ENCODE results near the gene GINS2.

Gene GINS2

GRCh38 chr16:85724126-85724879, 35.5 kb upstream of the GINS2 start:
- no peak overlapping the region for H3K27ac Mint-ChIP-seq
- no peak overlapping the region for H3K4me3 Mint-ChIP-seq
- peaks cover 3% of the 10 kb centered on the region for H3K36me3 Mint-ChIP-seq (ENCODE audit: insufficient read depth)
- peaks cover 4% of the 10 kb centered on the region in 2 donors for H3K27me3 Mint-ChIP-seq
- no peak for DNase-seq
- ATAC-seq (replicated peaks), result no peak
- peaks cover under 1 to 2% of the 10 kb centered on the region in 2 donors for H3K4me1 Mint-ChIP-seq (ENCODE audit: low read depth in 2 of 2)
- H3K9me3 Mint-ChIP-seq, result no peaks in the 10 kb centered on the region

GRCh38 chr16:85722128-85722893, 33.6 kb upstream of the GINS2 start:
- Mint-ChIP-seq H3K4me1 (ENCODE audit: low read depth in 2 of 2) (peaks cover 0 to 6% of the 10 kb centered on the region in 2 donors), H3K36me3 (ENCODE audit: insufficient read depth) (peaks cover 3% of the 10 kb centered on the region), H3K27me3 (peaks cover 5 to 8% of the 10 kb centered on the region in 2 donors), H3K9me3 (no peaks in the 10 kb centered on the region), H3K4me3 (no peak overlapping the region), H3K27ac (no peak overlapping the region)
- DNase-seq, result no peak
- no peak for ATAC-seq (replicated peaks)

DNA sequence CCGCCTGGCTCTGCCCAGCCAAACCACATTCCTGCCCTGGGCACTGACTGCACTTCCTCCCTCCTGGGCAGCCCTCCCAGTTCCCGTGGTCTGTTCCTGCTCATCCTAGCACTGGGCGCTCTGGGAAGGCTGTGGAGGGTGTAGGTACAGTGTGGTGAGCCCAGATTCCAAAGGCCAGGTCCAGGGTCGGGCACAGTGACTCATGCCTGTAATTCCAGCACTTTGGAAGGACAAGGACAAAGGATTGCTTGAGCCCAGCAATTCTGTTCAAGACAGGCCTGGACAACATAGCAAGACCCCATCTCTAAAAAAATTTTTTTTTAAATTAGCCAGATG, 31.5 kb upstream of the GINS2 start:
- peaks cover 3 to 8% of the 10 kb centered on the region in 2 donors for H3K4me1 Mint-ChIP-seq (ENCODE audit: low read depth in 2 of 2)
- no peak overlapping the region for H3K4me3 Mint-ChIP-seq
- no peaks in the 10 kb centered on the region for H3K9me3 Mint-ChIP-seq
- H3K27me3 Mint-ChIP-seq, result peaks cover 11 to 17% of the 10 kb centered on the region in 2 donors
- ATAC-seq (replicated peaks) (no peak), DNase-seq (no peak)
- H3K27ac Mint-ChIP-seq, result no peak overlapping the region
- H3K36me3 Mint-ChIP-seq (ENCODE audit: insufficient read depth), result peaks cover 3% of the 10 kb centered on the region

- Mint-ChIP-seq H3K4me3 (no peak overlapping the region), H3K9me3 (no peaks in the 10 kb centered on the region), H3K27me3 (peaks cover 12 to 20% of the 10 kb centered on the region in 2 donors), H3K36me3 (ENCODE audit: insufficient read depth) (peaks cover 3% of the 10 kb centered on the region), H3K4me1 (ENCODE audit: low read depth in 2 of 2) (peaks cover 3 to 8% of the 10 kb centered on the region in 2 donors), H3K27ac (no peak overlapping the region)
- DNase-seq, result no peak
- no peak for ATAC-seq (replicated peaks)
Measured at GRCh38 chr16:85719605-85720301, 31.0 kb upstream of the GINS2 start.

GRCh38 chr16:85718682-85719081, 29.9 kb upstream of the GINS2 start:
- no peak overlapping the region for H3K4me3 Mint-ChIP-seq
- no peaks in the 10 kb centered on the region for H3K9me3 Mint-ChIP-seq
- H3K4me1 Mint-ChIP-seq (ENCODE audit: low read depth in 2 of 2), result peaks cover 3 to 8% of the 10 kb centered on the region in 2 donors
- no peak for ATAC-seq (replicated peaks)
- H3K27ac Mint-ChIP-seq, result no peak overlapping the region
- peaks cover 12 to 20% of the 10 kb centered on the region in 2 donors for H3K27me3 Mint-ChIP-seq
- peaks cover 3% of the 10 kb centered on the region for H3K36me3 Mint-ChIP-seq (ENCODE audit: insufficient read depth)
- peak in 1 of 3 experiments; percentile 10 for DNase-seq

GRCh38 chr16:85718153-85718477, 29.4 kb upstream of the GINS2 start:
- H3K4me1 Mint-ChIP-seq (ENCODE audit: low read depth in 2 of 2), result peaks cover 3 to 8% of the 10 kb centered on the region in 2 donors
- H3K36me3 Mint-ChIP-seq (ENCODE audit: insufficient read depth), result peaks cover 6% of the 10 kb centered on the region
- ATAC-seq (replicated peaks) (no peak), DNase-seq (no peak)
- H3K27me3 Mint-ChIP-seq, result peaks cover 12 to 20% of the 10 kb centered on the region in 2 donors
- H3K4me3 Mint-ChIP-seq, result no peak overlapping the region
- H3K27ac Mint-ChIP-seq, result peak overlapping the region in 1 of 2 donors; percentile 51
- H3K9me3 Mint-ChIP-seq, result no peaks in the 10 kb centered on the region

- peaks cover 12 to 20% of the 10 kb centered on the region in 2 donors for H3K27me3 Mint-ChIP-seq
- H3K4me1 Mint-ChIP-seq (ENCODE audit: low read depth in 2 of 2), result peaks cover 3 to 8% of the 10 kb centered on the region in 2 donors
- DNase-seq (peak; percentile 57 to 65 (median 62)), ATAC-seq (replicated peaks) (peak; percentile 58)
- peak overlapping the region in 1 of 2 donors; percentile 51 for H3K27ac Mint-ChIP-seq
- H3K4me3 Mint-ChIP-seq, result no peak overlapping the region
- peaks cover 6% of the 10 kb centered on the region for H3K36me3 Mint-ChIP-seq (ENCODE audit: insufficient read depth)
- H3K9me3 Mint-ChIP-seq, result no peaks in the 10 kb centered on the region
Measured at GRCh38 chr16:85717393-85718152, 28.8 kb upstream of the GINS2 start.

DNA sequence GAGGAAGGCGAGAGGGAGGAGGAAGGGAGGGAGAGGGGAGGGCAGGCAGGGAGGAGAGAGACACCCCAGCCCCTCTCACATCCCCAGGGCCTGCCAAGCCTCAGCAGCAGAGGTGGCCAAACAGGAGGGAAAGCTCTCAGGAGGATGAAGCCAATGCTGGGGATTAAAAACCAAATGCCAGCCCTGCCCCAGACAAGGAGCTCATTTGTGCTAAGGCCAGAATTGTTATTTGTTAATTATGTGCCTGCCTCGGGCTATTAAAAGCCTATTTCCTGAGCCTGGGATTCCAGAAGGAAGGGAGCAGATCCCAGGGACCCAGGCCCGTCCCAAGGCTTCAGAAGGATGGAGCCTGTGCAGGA, 27.9 kb upstream of the GINS2 start:
- no peak for DNase-seq
- peaks cover 6% of the 10 kb centered on the region for H3K36me3 Mint-ChIP-seq (ENCODE audit: insufficient read depth)
- H3K4me1 Mint-ChIP-seq (ENCODE audit: low read depth in 2 of 2), result peaks cover 3 to 8% of the 10 kb centered on the region in 2 donors
- no peak for ATAC-seq (replicated peaks)
- peaks cover 0 to 3% of the 10 kb centered on the region in 2 donors for H3K9me3 Mint-ChIP-seq
- H3K4me3 Mint-ChIP-seq, result no peak overlapping the region
- peaks cover 12 to 20% of the 10 kb centered on the region in 2 donors for H3K27me3 Mint-ChIP-seq
- H3K27ac Mint-ChIP-seq, result no peak overlapping the region

GRCh38 chr16:85716022-85716679, 27.4 kb upstream of the GINS2 start:
- Mint-ChIP-seq H3K4me1 (ENCODE audit: low read depth in 2 of 2) (peaks cover 3 to 8% of the 10 kb centered on the region in 2 donors), H3K4me3 (no peak overlapping the region), H3K9me3 (peaks cover 0 to 3% of the 10 kb centered on the region in 2 donors), H3K36me3 (ENCODE audit: insufficient read depth) (peaks cover 6% of the 10 kb centered on the region), H3K27ac (no peak overlapping the region), H3K27me3 (peaks cover 12 to 20% of the 10 kb centered on the region in 2 donors)
- DNase-seq, result no peak
- no peak for ATAC-seq (replicated peaks)

DNA sequence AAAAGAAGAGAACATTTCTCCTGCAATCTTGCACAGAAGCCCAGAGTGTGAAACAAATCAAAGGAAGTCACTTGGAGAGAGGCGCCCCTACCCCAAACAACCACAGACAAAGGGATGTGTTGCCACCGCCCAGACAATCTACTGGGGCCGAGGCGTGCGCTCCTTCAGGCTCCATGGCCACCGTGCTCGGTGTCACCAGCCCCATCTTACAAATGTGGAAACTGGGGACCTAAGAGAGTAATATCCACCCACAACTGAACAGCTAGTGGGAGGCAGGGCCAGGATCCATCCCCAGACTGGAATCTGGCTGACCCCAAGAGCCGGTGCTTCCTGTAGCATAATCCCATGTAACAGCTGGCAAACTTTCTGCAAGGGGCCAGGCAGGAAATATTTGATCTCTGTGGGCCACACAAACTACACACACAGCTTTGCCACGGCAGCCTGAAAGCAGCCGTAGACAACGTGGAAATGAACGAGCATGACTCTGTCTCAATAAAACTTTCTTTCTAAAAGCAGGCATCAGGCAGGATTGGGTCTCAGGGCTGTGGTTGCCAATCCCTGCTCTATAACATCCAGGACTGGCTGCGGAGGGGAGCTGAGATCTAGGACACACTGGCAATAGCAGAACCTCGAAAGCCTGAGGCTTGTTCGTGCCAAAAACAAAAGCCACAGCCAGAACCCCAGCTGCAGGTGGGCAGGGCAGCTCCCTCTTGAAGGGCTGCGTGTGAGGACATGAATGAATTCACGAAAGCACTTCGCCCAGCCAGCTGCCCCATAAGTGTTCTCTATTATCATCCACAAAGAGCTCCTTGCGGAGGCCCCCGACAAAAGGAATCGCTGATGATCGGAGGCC, 26.6 kb upstream of the GINS2 start:
- Mint-ChIP-seq H3K4me3 (peak overlapping the region in 1 of 2 donors; percentile 21), H3K36me3 (ENCODE audit: insufficient read depth) (peaks cover 6% of the 10 kb centered on the region), H3K27ac (no peak overlapping the region), H3K9me3 (peaks cover 0 to 3% of the 10 kb centered on the region in 2 donors), H3K27me3 (peaks cover 12 to 20% of the 10 kb centered on the region in 2 donors), H3K4me1 (ENCODE audit: low read depth in 2 of 2) (peaks cover 3 to 8% of the 10 kb centered on the region in 2 donors)
- no peak for ATAC-seq (replicated peaks)
- no peak for DNase-seq

DNA sequence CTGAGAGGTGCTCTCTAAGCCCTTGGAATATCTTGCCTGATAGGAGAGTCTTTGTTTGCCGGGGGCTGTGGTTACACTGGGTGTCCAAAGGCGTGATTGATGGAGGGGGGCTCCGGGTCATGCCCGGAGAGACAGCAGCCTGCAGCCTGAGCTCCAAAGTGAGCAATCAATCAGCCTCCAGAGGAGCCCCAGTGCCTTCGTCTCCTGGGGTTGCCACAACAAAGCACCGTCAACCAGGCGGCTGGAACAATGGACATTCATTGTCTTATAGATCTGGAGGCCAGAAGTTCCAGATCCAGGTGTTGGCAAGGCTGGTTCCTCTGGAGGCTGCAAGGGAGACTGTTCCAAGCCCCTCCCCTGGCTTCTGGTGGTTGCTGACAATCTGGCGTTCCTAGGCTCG, 24.0 kb upstream of the GINS2 start:
- Mint-ChIP-seq H3K4me1 (ENCODE audit: low read depth in 2 of 2) (peaks cover 3% of the 10 kb centered on the region in 2 donors), H3K27me3 (peaks cover 6 to 12% of the 10 kb centered on the region in 2 donors), H3K27ac (no peak overlapping the region), H3K4me3 (no peak overlapping the region), H3K9me3 (peaks cover 0 to 3% of the 10 kb centered on the region in 2 donors), H3K36me3 (ENCODE audit: insufficient read depth) (peaks cover 2% of the 10 kb centered on the region)
- DNase-seq (no peak), ATAC-seq (replicated peaks) (no peak)

DNA sequence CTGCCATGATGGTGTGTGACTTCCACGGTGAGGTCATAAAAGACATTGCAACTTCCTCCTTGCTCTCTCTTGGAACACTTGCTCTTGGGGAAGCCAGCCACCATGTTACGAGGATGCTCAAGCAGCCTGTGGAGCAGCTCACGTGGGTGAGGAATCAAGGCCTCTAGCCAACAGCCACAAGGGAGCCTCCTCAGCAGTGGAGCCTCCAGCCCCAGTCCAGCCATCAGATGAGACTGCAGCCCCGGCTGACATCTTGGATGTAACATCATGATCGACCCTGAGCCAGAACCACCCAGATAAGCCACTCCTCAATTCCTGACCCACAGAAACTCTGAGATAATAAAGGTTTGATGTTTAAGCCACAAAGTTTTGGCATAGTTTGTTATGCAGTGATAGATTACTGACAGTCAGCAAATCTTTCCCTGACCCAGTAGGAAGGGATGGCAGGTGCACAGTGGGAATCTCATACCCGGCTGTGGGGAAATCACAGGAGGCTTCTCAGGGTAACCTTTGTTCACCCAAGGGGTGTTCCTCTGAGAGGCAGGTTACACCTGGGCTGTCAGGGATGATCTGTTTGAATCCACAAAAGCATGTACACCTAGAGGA, 23.3 kb upstream of the GINS2 start:
- peaks cover 6 to 12% of the 10 kb centered on the region in 2 donors for H3K27me3 Mint-ChIP-seq
- DNase-seq, result no peak
- peaks cover 2 to 3% of the 10 kb centered on the region in 2 donors for H3K4me1 Mint-ChIP-seq (ENCODE audit: low read depth in 2 of 2)
- H3K4me3 Mint-ChIP-seq, result no peak overlapping the region
- no peak for ATAC-seq (replicated peaks)
- H3K27ac Mint-ChIP-seq, result no peak overlapping the region
- H3K9me3 Mint-ChIP-seq, result peaks cover 0 to 3% of the 10 kb centered on the region in 2 donors
- H3K36me3 Mint-ChIP-seq (ENCODE audit: insufficient read depth), result peaks cover 2% of the 10 kb centered on the region
